DOHH2 (cell line): ENCODE data around the gene SLC15A1.

Experiments used
- EZH2phosphoT487 ChIP-seq: fragments of 200-600 bp; sonication (generic); IDR thresholded peaks from 2 replicates; pipeline ENCODE4 v1.6.1; 2017; ENCODE audit warnings: borderline replicate concordance, mild to moderate bottlenecking, antibody characterized with exemption, low read length, moderate library complexity, mixed read lengths
- TF ChIP-seq, protein P1 (sequence below): fragments of 200-600 bp; sonication (generic); IDR thresholded peaks from one replicate; pipeline ENCODE4 v1.5.1; 2014; ENCODE audit warnings: antibody characterized with exemption, mild to moderate bottlenecking, low read depth, low read length; ENCODE audit not compliant: poor library complexity, severe bottlenecking

- TF ChIP-seq, protein P1, sequence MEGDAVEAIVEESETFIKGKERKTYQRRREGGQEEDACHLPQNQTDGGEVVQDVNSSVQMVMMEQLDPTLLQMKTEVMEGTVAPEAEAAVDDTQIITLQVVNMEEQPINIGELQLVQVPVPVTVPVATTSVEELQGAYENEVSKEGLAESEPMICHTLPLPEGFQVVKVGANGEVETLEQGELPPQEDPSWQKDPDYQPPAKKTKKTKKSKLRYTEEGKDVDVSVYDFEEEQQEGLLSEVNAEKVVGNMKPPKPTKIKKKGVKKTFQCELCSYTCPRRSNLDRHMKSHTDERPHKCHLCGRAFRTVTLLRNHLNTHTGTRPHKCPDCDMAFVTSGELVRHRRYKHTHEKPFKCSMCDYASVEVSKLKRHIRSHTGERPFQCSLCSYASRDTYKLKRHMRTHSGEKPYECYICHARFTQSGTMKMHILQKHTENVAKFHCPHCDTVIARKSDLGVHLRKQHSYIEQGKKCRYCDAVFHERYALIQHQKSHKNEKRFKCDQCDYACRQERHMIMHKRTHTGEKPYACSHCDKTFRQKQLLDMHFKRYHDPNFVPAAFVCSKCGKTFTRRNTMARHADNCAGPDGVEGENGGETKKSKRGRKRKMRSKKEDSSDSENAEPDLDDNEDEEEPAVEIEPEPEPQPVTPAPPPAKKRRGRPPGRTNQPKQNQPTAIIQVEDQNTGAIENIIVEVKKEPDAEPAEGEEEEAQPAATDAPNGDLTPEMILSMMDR: no peak
- no peak for TF ChIP-seq EZH2phosphoT487
Observed at GRCh38 chr13:98775844-98776598, 23.5 kb upstream of the SLC15A1 start.
